ENCODE results near the gene C11orf54.

C11orf54 gene

GRCh38 chr11:93772123-93772522 is 30.7 kb downstream of the C11orf54 start:
- no peak for TF ChIP-seq GATA3 (IDR thresholded peaks at IDR 0.05; ENCODE audit: low read depth, low read length)
- no peak for TF ChIP-seq GATA2 (IDR thresholded peaks at IDR 0.05; ENCODE audit: low read depth, low read length)

GRCh38 chr11:93773045-93773477 is 31.6 kb downstream of the C11orf54 start:
- no peak for TF ChIP-seq GATA2 (IDR thresholded peaks at IDR 0.05; ENCODE audit: low read depth, low read length)
- TF ChIP-seq GATA3 (IDR thresholded peaks at IDR 0.05; ENCODE audit: low read depth, low read length): no peak

- TF ChIP-seq GATA2 (IDR thresholded peaks at IDR 0.05; ENCODE audit: low read depth, low read length) (no peak), GATA3 (IDR thresholded peaks at IDR 0.05; ENCODE audit: low read depth, low read length) (no peak)
Observed at GRCh38 chr11:93773601-93774200, 32.2 kb downstream of the C11orf54 start.

- TF ChIP-seq GATA2 (IDR thresholded peaks at IDR 0.05; ENCODE audit: low read depth, low read length) (no peak), GATA3 (IDR thresholded peaks at IDR 0.05; ENCODE audit: low read depth, low read length) (no peak)
Observed at GRCh38 chr11:93775289-93775688, 33.8 kb downstream of the C11orf54 start.

GRCh38 chr11:93783362-93783761 is 41.9 kb downstream of the C11orf54 start:
- no peak for TF ChIP-seq GATA2 (IDR thresholded peaks at IDR 0.05; ENCODE audit: low read depth, low read length)
- no peak for TF ChIP-seq GATA3 (IDR thresholded peaks at IDR 0.05; ENCODE audit: low read depth, low read length)

- TF ChIP-seq GATA2 (IDR thresholded peaks at IDR 0.05; ENCODE audit: low read depth, low read length) (no peak), GATA3 (IDR thresholded peaks at IDR 0.05; ENCODE audit: low read depth, low read length) (no peak)
Observed at GRCh38 chr11:93783765-93784144, 42.3 kb downstream of the C11orf54 start.

- TF ChIP-seq GATA3 (IDR thresholded peaks at IDR 0.05; ENCODE audit: low read depth, low read length): no peak
- no peak for TF ChIP-seq GATA2 (IDR thresholded peaks at IDR 0.05; ENCODE audit: low read depth, low read length)
Observed at GRCh38 chr11:93784145-93784934, 42.9 kb downstream of the C11orf54 start, which contains the start of gene MED17. TSS of gene MED17 (plus strand) at chr11:93784282. CDS start at chr11:93784514, 232 bp downstream.

- TF ChIP-seq GATA3 (IDR thresholded peaks at IDR 0.05; ENCODE audit: low read depth, low read length): no peak
- no peak for TF ChIP-seq GATA2 (IDR thresholded peaks at IDR 0.05; ENCODE audit: low read depth, low read length)
Observed at GRCh38 chr11:93784935-93785360, 43.5 kb downstream of the C11orf54 start.

GRCh38 chr11:93791493-93791892 is 50.0 kb downstream of the C11orf54 start:
- TF ChIP-seq GATA2 (IDR thresholded peaks at IDR 0.05; ENCODE audit: low read depth, low read length): no peak
- no peak for TF ChIP-seq GATA3 (IDR thresholded peaks at IDR 0.05; ENCODE audit: low read depth, low read length)

GRCh38 chr11:93796441-93797231 is 55.2 kb downstream of the C11orf54 start:
- TF ChIP-seq GATA3 (IDR thresholded peaks at IDR 0.05; ENCODE audit: low read depth, low read length): no peak
- no peak for TF ChIP-seq GATA2 (IDR thresholded peaks at IDR 0.05; ENCODE audit: low read depth, low read length)

GRCh38 chr11:93801366-93801765 is 59.9 kb downstream of the C11orf54 start:
- TF ChIP-seq GATA3 (IDR thresholded peaks at IDR 0.05; ENCODE audit: low read depth, low read length) (no peak), GATA2 (IDR thresholded peaks at IDR 0.05; ENCODE audit: low read depth, low read length) (no peak)

- TF ChIP-seq GATA2 (IDR thresholded peaks at IDR 0.05; ENCODE audit: low read depth, low read length): no peak
- no peak for TF ChIP-seq GATA3 (IDR thresholded peaks at IDR 0.05; ENCODE audit: low read depth, low read length)
Observed at GRCh38 chr11:93804879-93805278, 63.4 kb downstream of the C11orf54 start.

- TF ChIP-seq GATA2 (IDR thresholded peaks at IDR 0.05; ENCODE audit: low read depth, low read length) (no peak), GATA3 (IDR thresholded peaks at IDR 0.05; ENCODE audit: low read depth, low read length) (no peak)
Observed at GRCh38 chr11:93807980-93808379, 66.5 kb downstream of the C11orf54 start.

GRCh38 chr11:93813974-93814373 is 72.5 kb downstream of the C11orf54 start:
- TF ChIP-seq GATA2 (IDR thresholded peaks at IDR 0.05; ENCODE audit: low read depth, low read length) (no peak), GATA3 (IDR thresholded peaks at IDR 0.05; ENCODE audit: low read depth, low read length) (no peak)

All from SH-SY5Y (cell line).